Cardiac fibroblast (primary cell): ENCODE results near the gene TTC36.
A peak's percentile ranks its signal among the peaks of the same experiment; 100 is the strongest.

Experiments
- DNase-seq, 2 donors: peaks; one replicate each; pipeline versions ENCODE4 v3.0.0 to v3.0.0-alpha.2; 2010; ENCODE audit warnings: low read depth in 2 of 2
- H3K4me3 ChIP-seq, 2 donors: replicated peaks in 1 of 2; 1 replicate in 1 of 2; 2 replicates in 1 of 2; pipeline ENCODE4 v1.5.1; 2011; ENCODE audit warnings: low read depth in 2 of 2, low read length in 2 of 2, mild to moderate bottlenecking in 2 of 2, moderate library complexity in 1 of 2
- TF ChIP-seq, protein P1 (sequence below): IDR thresholded peaks from one replicate; pipeline ENCODE4 v1.5.1; 2011; ENCODE audit warnings: low read depth, mild to moderate bottlenecking, low read length, inconsistent platforms

Gene TTC36

DNA sequence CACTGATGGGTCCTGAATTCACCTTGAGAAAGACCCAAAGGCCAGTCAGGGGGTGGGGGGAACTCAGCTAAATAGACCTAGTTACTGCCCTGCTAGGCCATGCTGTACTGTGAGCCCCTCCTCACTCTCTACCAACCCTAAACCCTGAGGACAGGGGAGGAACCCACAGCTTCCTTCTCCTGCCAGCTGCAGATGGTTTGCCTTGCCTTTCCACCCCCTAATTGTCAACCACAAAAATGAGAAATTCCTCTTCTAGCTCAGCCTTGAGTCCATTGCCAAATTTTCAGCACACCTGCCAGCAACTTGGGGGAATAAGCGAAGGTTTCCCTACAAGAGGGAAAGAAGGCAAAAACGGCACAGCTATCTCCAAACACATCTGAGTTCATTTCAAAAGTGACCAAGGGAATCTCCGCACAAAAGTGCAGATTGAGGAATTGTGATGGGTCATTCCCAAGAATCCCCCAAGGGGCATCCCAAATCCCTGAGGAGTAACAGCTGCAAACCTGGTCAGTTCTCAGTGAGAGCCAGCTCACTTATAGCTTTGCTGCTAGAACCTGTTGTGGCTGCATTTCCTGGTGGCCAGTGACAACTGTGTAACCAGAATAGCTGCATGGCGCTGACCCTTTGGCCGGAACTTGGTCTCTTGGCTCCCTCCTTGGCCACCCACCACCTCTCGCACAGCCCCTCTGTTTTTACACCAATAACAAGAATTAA is 2.4 kb upstream of the TTC36 start:
- H3K4me3 ChIP-seq: no peak overlapping the region
- TF ChIP-seq, protein P1, sequence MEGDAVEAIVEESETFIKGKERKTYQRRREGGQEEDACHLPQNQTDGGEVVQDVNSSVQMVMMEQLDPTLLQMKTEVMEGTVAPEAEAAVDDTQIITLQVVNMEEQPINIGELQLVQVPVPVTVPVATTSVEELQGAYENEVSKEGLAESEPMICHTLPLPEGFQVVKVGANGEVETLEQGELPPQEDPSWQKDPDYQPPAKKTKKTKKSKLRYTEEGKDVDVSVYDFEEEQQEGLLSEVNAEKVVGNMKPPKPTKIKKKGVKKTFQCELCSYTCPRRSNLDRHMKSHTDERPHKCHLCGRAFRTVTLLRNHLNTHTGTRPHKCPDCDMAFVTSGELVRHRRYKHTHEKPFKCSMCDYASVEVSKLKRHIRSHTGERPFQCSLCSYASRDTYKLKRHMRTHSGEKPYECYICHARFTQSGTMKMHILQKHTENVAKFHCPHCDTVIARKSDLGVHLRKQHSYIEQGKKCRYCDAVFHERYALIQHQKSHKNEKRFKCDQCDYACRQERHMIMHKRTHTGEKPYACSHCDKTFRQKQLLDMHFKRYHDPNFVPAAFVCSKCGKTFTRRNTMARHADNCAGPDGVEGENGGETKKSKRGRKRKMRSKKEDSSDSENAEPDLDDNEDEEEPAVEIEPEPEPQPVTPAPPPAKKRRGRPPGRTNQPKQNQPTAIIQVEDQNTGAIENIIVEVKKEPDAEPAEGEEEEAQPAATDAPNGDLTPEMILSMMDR: no peak
- no peak for DNase-seq

DNA sequence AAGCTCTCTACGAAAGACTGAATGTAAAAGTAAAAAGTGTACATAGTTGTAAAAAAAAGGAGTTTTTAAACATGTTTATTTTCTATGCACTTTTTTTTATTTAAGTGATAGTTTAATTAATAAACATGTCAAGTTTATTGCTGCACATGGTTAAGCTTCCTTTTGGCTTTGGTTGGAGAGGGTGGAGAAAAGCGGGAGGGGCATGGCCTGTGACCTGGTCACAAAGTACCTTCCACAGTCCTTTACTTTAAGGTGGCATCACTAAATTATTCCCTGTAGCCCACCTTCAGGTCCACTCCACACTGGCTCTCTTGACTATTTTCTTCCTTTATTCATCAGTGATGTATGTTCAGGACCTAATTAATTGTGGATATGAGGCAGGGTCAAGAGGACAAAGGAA is 586 bp upstream of the TTC36 start:
- TF ChIP-seq, protein P1: no peak
- no peak overlapping the region for H3K4me3 ChIP-seq
- no peak for DNase-seq

DNA sequence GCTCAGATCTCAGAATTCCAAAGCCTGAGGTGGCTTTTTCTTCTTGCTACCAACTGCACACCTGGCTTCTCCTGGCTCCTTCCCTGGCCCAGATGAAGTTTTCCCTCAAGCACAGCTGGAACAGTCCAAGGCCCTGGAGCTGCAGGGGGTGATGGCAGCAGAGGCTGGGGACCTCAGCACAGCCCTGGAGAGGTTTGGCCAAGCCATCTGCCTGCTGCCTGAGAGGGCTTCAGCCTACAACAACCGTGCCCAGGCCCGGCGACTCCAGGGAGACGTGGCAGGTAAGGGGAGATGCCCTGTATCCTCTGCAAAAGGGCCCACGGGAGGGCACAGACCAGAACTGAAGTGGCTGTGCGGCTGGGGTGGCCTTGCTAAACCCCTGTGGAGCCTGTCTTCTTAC is 1.2 kb downstream of the TTC36 start:
- TF ChIP-seq, protein P1: no peak
- H3K4me3 ChIP-seq: no peak overlapping the region
- no peak for DNase-seq

DNA sequence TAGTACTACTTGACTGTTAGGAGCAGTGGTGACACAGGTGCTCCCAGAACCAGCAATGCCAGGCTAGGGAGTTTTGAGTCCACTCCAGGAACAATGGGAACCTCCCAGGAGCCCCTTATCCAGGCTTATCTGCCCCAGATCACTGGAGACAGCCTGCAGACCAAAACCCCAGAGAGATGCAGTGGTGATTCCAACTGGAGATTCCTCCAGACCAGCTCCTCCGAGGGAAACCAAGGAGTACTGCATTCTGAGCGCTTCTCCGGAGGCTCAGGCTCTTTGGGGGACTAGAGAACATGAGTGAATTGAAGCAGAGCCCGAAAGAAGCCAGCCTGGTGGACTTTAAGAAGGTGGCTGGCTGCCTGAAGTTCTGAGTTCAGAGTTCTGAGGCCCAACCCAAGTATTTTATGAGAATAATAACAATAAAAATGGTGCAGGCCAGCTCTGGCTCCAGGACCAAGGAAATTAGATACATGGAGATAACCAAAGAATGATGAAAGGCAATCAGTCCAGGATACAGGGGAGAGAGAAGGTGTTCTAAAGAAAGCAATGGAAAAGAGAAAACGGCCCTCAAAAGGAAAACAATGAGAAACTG is 2.4 kb downstream of the TTC36 start:
- peak overlapping the region in 1 of 2 donors; percentile 49 for H3K4me3 ChIP-seq
- TF ChIP-seq, protein P1: no peak
- no peak for DNase-seq

DNA sequence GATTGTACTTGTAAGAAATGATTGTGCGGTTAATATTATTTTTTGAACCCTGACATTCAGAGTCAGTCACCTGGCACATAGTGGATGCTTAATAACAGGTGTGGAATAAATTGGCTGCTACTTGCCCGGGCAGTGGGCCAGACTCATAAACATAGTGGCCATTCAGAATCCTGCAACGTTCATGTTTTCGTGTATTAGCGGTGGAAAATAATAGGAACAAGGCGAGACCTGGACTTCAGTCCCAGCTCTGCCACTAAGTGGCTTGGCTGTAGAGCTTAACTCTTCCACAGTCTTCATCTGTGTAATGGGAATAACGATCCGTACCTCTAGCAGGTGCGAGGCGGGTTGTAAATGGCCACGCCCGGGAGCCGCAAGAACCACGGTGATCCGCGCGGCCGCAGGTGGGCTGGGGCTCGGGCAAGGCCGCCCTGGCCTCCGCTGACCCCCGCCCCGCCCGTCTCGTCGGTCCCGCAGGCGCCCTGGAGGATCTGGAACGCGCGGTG is 3.0 kb downstream of the TTC36 start:
- no peak for DNase-seq
- H3K4me3 ChIP-seq: peak overlapping the region; percentile 49 to 61
- TF ChIP-seq, protein P1: no peak

DNA sequence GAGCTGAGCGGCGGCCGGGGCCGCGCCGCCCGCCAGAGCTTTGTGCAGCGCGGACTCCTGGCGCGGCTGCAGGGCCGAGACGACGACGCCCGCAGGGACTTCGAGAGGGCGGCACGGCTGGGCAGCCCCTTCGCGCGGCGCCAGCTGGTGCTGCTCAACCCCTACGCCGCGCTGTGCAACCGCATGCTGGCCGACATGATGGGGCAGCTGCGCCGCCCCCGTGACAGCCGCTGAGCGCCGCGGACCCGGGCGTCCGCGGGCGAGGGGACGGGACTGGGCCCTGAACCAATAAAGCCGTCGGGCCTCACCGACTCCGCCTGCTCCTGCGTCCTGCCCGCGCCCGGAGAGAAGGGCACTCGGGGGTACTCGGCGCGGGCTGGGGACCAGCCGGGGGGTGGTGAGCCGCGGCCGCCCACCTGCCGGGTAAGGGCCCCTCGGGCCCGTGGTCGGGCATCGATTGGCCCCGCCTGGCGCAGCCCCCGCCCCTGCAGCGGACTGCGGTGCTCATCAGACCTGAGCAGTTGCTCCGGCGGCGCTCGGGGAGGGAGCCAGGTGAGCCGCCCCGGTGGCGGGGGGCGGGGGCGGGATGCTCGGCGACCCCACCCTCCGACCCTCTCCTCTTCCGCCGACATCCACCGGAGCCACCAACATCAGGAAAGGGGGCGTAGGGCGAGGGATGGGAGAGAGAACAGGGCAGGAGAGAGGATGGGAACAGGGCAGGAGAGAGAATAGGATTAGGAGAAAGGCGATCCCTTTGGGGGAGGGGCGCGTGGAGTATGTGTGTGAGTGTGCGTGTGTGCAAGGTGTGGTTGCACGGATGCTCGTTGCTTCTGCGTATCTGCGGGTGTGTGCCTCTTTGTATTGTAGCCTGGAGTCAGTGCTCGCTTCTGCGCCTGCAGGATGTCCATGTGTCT is 3.7 kb downstream of the TTC36 start, which contains the start of gene TMEM25:
Gene TMEM25, plus strand, starts transcription at position 510 of the 914 bp plus-strand sequence. CDS start 610 bp downstream, outside the sequence.
- H3K4me3 ChIP-seq: peak within 1 kb of the TSS; percentile 49 to 61
- DNase-seq: peak; percentile 29 to 40
- TF ChIP-seq, protein P1: no peak
